Fibroblast of mammary gland (primary cell): Measurements from ENCODE around the gene BCAS3.
"Not testable (repeated sequence)": the region's sequence is repeated elsewhere in the genome, so short reads cannot be mapped to it uniquely, and the experiment has no call there.

Source experiments
- DNase-seq: peaks from one replicate; pipeline ENCODE4 v3.0.0-alpha.2; 2010; ENCODE audit warnings: low read depth
- H3K4me3 ChIP-seq: 2 replicates; pipeline ENCODE4 v1.5.1; 2011; ENCODE audit warnings: low read depth, mild to moderate bottlenecking, low read length, moderate library complexity; ENCODE audit not compliant: control insufficient read depth
- CTCF ChIP-seq: conservative IDR thresholded peaks from 2 replicates; pipeline ENCODE4 v1.5.1; 2011; ENCODE audit warnings: low read depth, low read length, inconsistent platforms; ENCODE audit not compliant: control insufficient read depth, insufficient read depth

BCAS3 gene

GRCh38 chr17:60754057-60754604, 76.5 kb downstream of the BCAS3 start:
- no peak overlapping the region for H3K4me3 ChIP-seq
- TF ChIP-seq CTCF, result no peak
- no peak for DNase-seq

GRCh38 chr17:60756798-60757197, 79.1 kb downstream of the BCAS3 start:
- not testable (repeated sequence) for DNase-seq, H3K4me3 ChIP-seq

GRCh38 chr17:60757437-60757836, 79.8 kb downstream of the BCAS3 start:
- no peak for TF ChIP-seq CTCF
- DNase-seq, result no peak

GRCh38 chr17:60759756-60760155, 82.1 kb downstream of the BCAS3 start:
- no peak for DNase-seq
- no peak overlapping the region for H3K4me3 ChIP-seq
- no peak for TF ChIP-seq CTCF

More at GRCh38 chr17:60757437-60757836, 79.8 kb downstream of the BCAS3 start:
- no peak overlapping the region for H3K4me3 ChIP-seq

- H3K4me3 ChIP-seq, DNase-seq: not testable (repeated sequence)
Observed at GRCh38 chr17:60761301-60761700, 83.7 kb downstream of the BCAS3 start.

- DNase-seq, result no peak
- H3K4me3 ChIP-seq, result no peak overlapping the region
- TF ChIP-seq CTCF, result no peak
Observed at GRCh38 chr17:60766778-60767190, 89.1 kb downstream of the BCAS3 start.

GRCh38 chr17:60767744-60768308, 90.2 kb downstream of the BCAS3 start:
- H3K4me3 ChIP-seq, result no peak overlapping the region
- DNase-seq, result no peak
- no peak for TF ChIP-seq CTCF

- TF ChIP-seq CTCF, result no peak
- no peak for DNase-seq
- no peak overlapping the region for H3K4me3 ChIP-seq
Observed at GRCh38 chr17:60769327-60769726, 91.7 kb downstream of the BCAS3 start.
